Neutrophil (primary cell): ENCODE results near the gene SMPD3.
A peak's percentile ranks its signal among the peaks of the same experiment; 100 is the strongest.

Experiments used
- H3K27ac ChIP-seq: fragments of 200-600 bp; sonication (generic); 2 replicates; pipeline ENCODE4 v1.5.1; 2016; ENCODE audit warnings: mild to moderate bottlenecking, moderate library complexity
- H3K27me3 ChIP-seq: fragments of 200-600 bp; sonication (generic); 2 replicates; pipeline ENCODE4 v1.6.0; 2016; ENCODE audit warnings: mild to moderate bottlenecking
- H3K36me3 ChIP-seq: fragments of 200-600 bp; sonication (generic); 2 replicates; pipeline ENCODE4 v1.5.1; 2017
- H3K4me1 ChIP-seq, 2 experiments: fragments of 200-600 bp in 1 of 2; sonication (generic) in 1 of 2; 1 replicate in 1 of 2; 2 replicates in 1 of 2; pipeline versions ENCODE4 v1.5.1 to v1.6.1; 2013 to 2016; ENCODE audit warnings: low read depth in 1 of 2, low read length in 1 of 2, mild to moderate bottlenecking in 1 of 2, moderate library complexity in 1 of 2; ENCODE audit not compliant: control insufficient read depth in 1 of 2, insufficient read depth in 1 of 2
- H3K4me3 ChIP-seq, 2 experiments: fragments of 200-600 bp in 1 of 2; sonication (generic) in 1 of 2; 1 replicate in 1 of 2; 2 replicates in 1 of 2; pipeline ENCODE4 v1.5.1; 2013 to 2016; ENCODE audit warnings: low read depth in 1 of 2, low read length in 1 of 2, mild to moderate bottlenecking in 1 of 2, moderate library complexity in 1 of 2
- H3K9me3 ChIP-seq: fragments of 200-600 bp; sonication (generic); 2 replicates; pipeline ENCODE4 v1.5.1; 2016
- CTCF ChIP-seq: fragments of 200-600 bp; sonication (generic); IDR thresholded peaks from 2 replicates; pipeline ENCODE4 v1.5.1; 2016; ENCODE audit warnings: antibody characterized with exemption

Gene SMPD3

GRCh38 chr16:68310437-68310773 lies 137.9 kb downstream of the SMPD3 start:
- H3K9me3 ChIP-seq = no peaks in the 10 kb centered on the region
- TF ChIP-seq CTCF = no peak
- H3K27me3 ChIP-seq = no peaks in the 10 kb centered on the region
- peaks cover 36% of the 10 kb centered on the region for H3K36me3 ChIP-seq
- peak overlapping the region; percentile 89 for H3K27ac ChIP-seq
- peaks cover 25% of the 10 kb centered on the region in 2 experiments for H3K4me1 ChIP-seq
- H3K4me3 ChIP-seq = peak overlapping the region; percentile 83 to 96

GRCh38 chr16:68309799-68310198 lies 138.5 kb downstream of the SMPD3 start:
- Histone ChIP-seq H3K27ac (peak overlapping the region; percentile 89), H3K4me1 (peaks cover 25% of the 10 kb centered on the region in 2 experiments), H3K4me3 (peak overlapping the region; percentile 83 to 96), H3K9me3 (no peaks in the 10 kb centered on the region), H3K27me3 (no peaks in the 10 kb centered on the region), H3K36me3 (peaks cover 42% of the 10 kb centered on the region)
- no peak for TF ChIP-seq CTCF
